OCI-LY1 (cell line): Measurements from ENCODE around the gene DHRS3.

Experiments used
- H2AFZ ChIP-seq: fragments of 200-600 bp; sonication (generic), shearing (Covaris generic); 2 replicates; pipeline ENCODE4 v1.6.0; 2014; ENCODE audit warnings: antibody characterized with exemption, mild to moderate bottlenecking, low read length
- H3F3A ChIP-seq: fragments of 200-600 bp; sonication (generic), shearing (Covaris generic); 2 replicates; pipeline ENCODE4 v1.6.0; 2014; ENCODE audit warnings: mild to moderate bottlenecking, antibody characterized with exemption, low read length, moderate library complexity; ENCODE audit not compliant: insufficient read depth
- H3K27ac ChIP-seq: fragments of 200-600 bp; sonication (generic); 2 replicates; pipeline ENCODE4 v1.5.1; 2014; ENCODE audit warnings: low read length, mixed run types, mild to moderate bottlenecking, low read depth; ENCODE audit not compliant: poor library complexity, severe bottlenecking
- H3K27me3 ChIP-seq: fragments of 200-600 bp; sonication (generic); 2 replicates; pipeline ENCODE4 v1.6.0; 2014; ENCODE audit warnings: antibody characterized with exemption, mild to moderate bottlenecking, low read length, moderate library complexity; ENCODE audit not compliant: insufficient read depth
- H3K36me3 ChIP-seq: fragments of 200-600 bp; sonication (generic); 2 replicates; pipeline ENCODE4 v1.6.1; 2014; ENCODE audit warnings: mild to moderate bottlenecking, antibody characterized with exemption, low read length, moderate library complexity, mixed read lengths; ENCODE audit not compliant: insufficient read depth
- H3K4me1 ChIP-seq: fragments of 200-600 bp; sonication (generic); 2 replicates; pipeline ENCODE4 v1.5.1; 2014; ENCODE audit warnings: mild to moderate bottlenecking, low read length, moderate library complexity; ENCODE audit not compliant: insufficient read depth, severe bottlenecking
- H3K4me2 ChIP-seq: fragments of 200-600 bp; sonication (generic), shearing (Covaris generic); 2 replicates; pipeline ENCODE4 v1.6.1; 2014; ENCODE audit warnings: low read length
- H3K4me3 ChIP-seq: fragments of 200-600 bp; sonication (generic); 2 replicates; pipeline ENCODE4 v1.5.1; 2014; ENCODE audit warnings: low read length, low read depth, mild to moderate bottlenecking, mixed read lengths; ENCODE audit not compliant: poor library complexity, severe bottlenecking
- H3K79me2 ChIP-seq: fragments of 200-600 bp; shearing (Covaris generic); 2 replicates; pipeline ENCODE4 v1.6.1; 2016; ENCODE audit warnings: mixed run types, low read length, mixed read lengths; ENCODE audit not compliant: insufficient read depth
- H3K9ac ChIP-seq: fragments of 200-600 bp; sonication (generic), shearing (Covaris generic); 2 replicates; pipeline ENCODE4 v1.6.1; 2014; ENCODE audit warnings: mild to moderate bottlenecking, low read length, mixed read lengths
- H3K9me2 ChIP-seq: fragments of 200-600 bp; sonication (generic), shearing (Covaris generic); 2 replicates; pipeline ENCODE4 v1.6.1; 2014; ENCODE audit warnings: low read depth, mild to moderate bottlenecking, low read length, mixed read lengths
- H3K9me3 ChIP-seq: fragments of 200-600 bp; shearing (Covaris generic); 2 replicates; pipeline ENCODE4 v1.6.1; 2014; ENCODE audit warnings: low read length, mixed read lengths
- H4K20me1 ChIP-seq: fragments of 200-600 bp; sonication (generic), shearing (Covaris generic); 2 replicates; pipeline ENCODE4 v1.6.0; 2016; ENCODE audit warnings: mild to moderate bottlenecking, low read length; ENCODE audit not compliant: insufficient read depth
- EZH2 ChIP-seq: fragments of 200-600 bp; sonication (generic), shearing (Covaris generic); IDR thresholded peaks from 2 replicates; pipeline ENCODE4 v1.8.0; 2017; ENCODE audit warnings: borderline replicate concordance, mixed run types, mild to moderate bottlenecking, antibody characterized with exemption, low read length, moderate library complexity, mixed read lengths
- TF ChIP-seq, protein P1 (sequence below): fragments of 200-600 bp; sonication (generic), shearing (Covaris generic); IDR thresholded peaks from 2 replicates; pipeline ENCODE4 v1.5.1; 2017; ENCODE audit warnings: mild to moderate bottlenecking, antibody characterized with exemption, low read length, moderate library complexity, mixed read lengths

DHRS3 gene

GRCh38 chr1:12599657-12600056 lies 18.4 kb downstream of the DHRS3 start:
- Histone ChIP-seq H3K36me3 (no peaks in the 10 kb centered on the region), H3K4me3 (no peak overlapping the region), H3K9me2 (no peaks in the 10 kb centered on the region), H3K4me2 (no peak overlapping the region), H3K27me3 (0 out of 2 replicates have a peak, but pooled peaks cover 4% of the 10 kb centered on the region), H3K4me1 (no peaks in the 10 kb centered on the region), H3K9me3 (no peaks in the 10 kb centered on the region), H3F3A (no peaks in the 10 kb centered on the region), H3K9ac (no peak overlapping the region), H2AFZ (no peak overlapping the region), H4K20me1 (no peaks in the 10 kb centered on the region), H3K27ac (no peak overlapping the region), H3K79me2 (no peaks in the 10 kb centered on the region)
- TF ChIP-seq, protein P1, sequence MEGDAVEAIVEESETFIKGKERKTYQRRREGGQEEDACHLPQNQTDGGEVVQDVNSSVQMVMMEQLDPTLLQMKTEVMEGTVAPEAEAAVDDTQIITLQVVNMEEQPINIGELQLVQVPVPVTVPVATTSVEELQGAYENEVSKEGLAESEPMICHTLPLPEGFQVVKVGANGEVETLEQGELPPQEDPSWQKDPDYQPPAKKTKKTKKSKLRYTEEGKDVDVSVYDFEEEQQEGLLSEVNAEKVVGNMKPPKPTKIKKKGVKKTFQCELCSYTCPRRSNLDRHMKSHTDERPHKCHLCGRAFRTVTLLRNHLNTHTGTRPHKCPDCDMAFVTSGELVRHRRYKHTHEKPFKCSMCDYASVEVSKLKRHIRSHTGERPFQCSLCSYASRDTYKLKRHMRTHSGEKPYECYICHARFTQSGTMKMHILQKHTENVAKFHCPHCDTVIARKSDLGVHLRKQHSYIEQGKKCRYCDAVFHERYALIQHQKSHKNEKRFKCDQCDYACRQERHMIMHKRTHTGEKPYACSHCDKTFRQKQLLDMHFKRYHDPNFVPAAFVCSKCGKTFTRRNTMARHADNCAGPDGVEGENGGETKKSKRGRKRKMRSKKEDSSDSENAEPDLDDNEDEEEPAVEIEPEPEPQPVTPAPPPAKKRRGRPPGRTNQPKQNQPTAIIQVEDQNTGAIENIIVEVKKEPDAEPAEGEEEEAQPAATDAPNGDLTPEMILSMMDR: no peak
- TF ChIP-seq EZH2: no peak

- Histone ChIP-seq H3K9me2 (no peaks in the 10 kb centered on the region), H3K9me3 (no peaks in the 10 kb centered on the region), H3K4me2 (no peak overlapping the region), H3F3A (no peaks in the 10 kb centered on the region), H4K20me1 (no peaks in the 10 kb centered on the region), H3K27me3 (0 out of 2 replicates have a peak, but pooled peaks cover 4% of the 10 kb centered on the region), H3K27ac (no peak overlapping the region), H3K9ac (no peak overlapping the region), H3K4me1 (no peaks in the 10 kb centered on the region), H2AFZ (no peak overlapping the region), H3K79me2 (no peaks in the 10 kb centered on the region), H3K4me3 (no peak overlapping the region), H3K36me3 (no peaks in the 10 kb centered on the region)
- TF ChIP-seq, protein P1: no peak
These were observed 19.0 kb downstream of the DHRS3 start for GRCh38 chr1:12598974-12599373.

- H3K4me2 ChIP-seq: no peak overlapping the region
These were observed 20.2 kb downstream of the DHRS3 start for GRCh38 chr1:12597792-12598191.

More at GRCh38 chr1:12597792-12598191, 20.2 kb downstream of the DHRS3 start:
- Histone ChIP-seq H3K9ac (no peak overlapping the region), H3K36me3 (no peaks in the 10 kb centered on the region), H4K20me1 (no peaks in the 10 kb centered on the region), H3K79me2 (no peaks in the 10 kb centered on the region), H3F3A (no peaks in the 10 kb centered on the region), H3K4me3 (no peak overlapping the region), H3K4me1 (no peaks in the 10 kb centered on the region), H3K27me3 (0 out of 2 replicates have a peak, but pooled peaks cover 4% of the 10 kb centered on the region), H3K9me3 (no peaks in the 10 kb centered on the region), H2AFZ (no peak overlapping the region), H3K9me2 (no peaks in the 10 kb centered on the region), H3K27ac (no peak overlapping the region)
- TF ChIP-seq, protein P1: no peak
- TF ChIP-seq EZH2: no peak
